Prostate gland (tissue), 2 donors: ENCODE measurements around the gene BRD1. TPM values are rescaled to one million over a fixed set of nuclear protein-coding genes. Genes with fewer than 3 reads are reported as not detected.
"Not testable (repeated sequence)": the region's sequence is repeated elsewhere in the genome, so short reads cannot be mapped to it uniquely, and the experiment has no call there.

Experiments used
- DNase-seq: peaks from one replicate; pipeline ENCODE4 v3.0.0-alpha.2; 2019; ENCODE audit warnings: low spot score
- H3K27ac ChIP-seq, 2 donors: fragments of 200-600 bp; sonication (generic); 2 replicates each; pipeline ENCODE4 v1.5.1; 2017 to 2019
- H3K27me3 ChIP-seq: fragments of 200-600 bp; sonication (generic); replicated peaks from 2 replicates; pipeline ENCODE4 v1.5.1; 2019; ENCODE audit not compliant: insufficient read depth
- H3K36me3 ChIP-seq, 2 donors: fragments of 200-600 bp; sonication (generic); 1 replicate in 1 of 2; 2 replicates in 1 of 2; pipeline versions ENCODE4 v1.5.1 to v1.8.1; 2017 to 2019
- H3K4me1 ChIP-seq: fragments of 200-600 bp; sonication (generic); replicated peaks from 2 replicates; pipeline ENCODE4 v1.5.1; 2019
- H3K4me3 ChIP-seq, 2 donors: fragments of 200-600 bp; sonication (generic); 2 replicates each; pipeline ENCODE4 v1.5.1; 2017 to 2019
- H3K9me3 ChIP-seq: fragments of 200-600 bp; sonication (generic); 2 replicates; pipeline ENCODE4 v1.5.1; 2017
- CTCF ChIP-seq, 4 experiments: fragments of 200-600 bp in 2 of 4; fragments of 450-650 bp in 2 of 4; sonication (generic) in 2 of 4; IDR thresholded peaks; 1 replicate in 3 of 4; 2 replicates in 1 of 4; pipeline ENCODE4 v1.5.1; 2016 to 2019; ENCODE audit warnings: antibody characterized with exemption in 4 of 4, mild to moderate bottlenecking in 2 of 4, moderate library complexity in 2 of 4
- POLR2A ChIP-seq: fragments of 450-650 bp; IDR thresholded peaks from one replicate; pipeline ENCODE4 v1.6.1; 2016; ENCODE audit warnings: antibody characterized with exemption, mild to moderate bottlenecking
- POLR2AphosphoS5 ChIP-seq: sonication (generic); formaldehyde crosslinking; IDR thresholded peaks from one replicate; pipeline ENCODE4 v1.6.1; 2017; ENCODE audit warnings: antibody characterized with exemption
- WGBS: methylation state at CpG from one replicate; pipeline ENCODE4 v1.1.5; 2018; 5-methylcytosine and 5-hydroxymethylcytosine counted together
- intact Hi-C: fragments of 100-400 bp; cut with DNase I; formaldehyde crosslinking; loops from one replicate; pipeline ENCODE4 v1.14.2; 2022
- total RNA-seq, 2 donors: library from RNA; depleted of rRNA; stranded (reverse); fragments of >200 nt; gene quantifications; one replicate each; pipeline ENCODE4 v1.1.0, GENCODE V29; 2016

The BRD1 gene
- total RNA-seq, 2 donors from 2014 or later, result 40.3 to 74.2 TPM

- Histone ChIP-seq H3K36me3 (no peaks in the 10 kb centered on the region), H3K4me1 (no peaks in the 10 kb centered on the region), H3K9me3 (no peaks in the 10 kb centered on the region), H3K4me3 (no peak overlapping the region), H3K27ac (no peak overlapping the region), H3K27me3 (no peaks in the 10 kb centered on the region)
- intact Hi-C loops, result no loop called here
- WGBS, result 75% methylated on average over 26 of the region's 29 CpGs
- TF ChIP-seq POLR2AphosphoS5 (no peak), POLR2A (no peak), CTCF (IDR thresholded peaks at IDR 0.05) (no peak)
- no peak for DNase-seq
Observed at GRCh38 chr22:49783036-49783746, 44.5 kb downstream of the BRD1 start.

GRCh38 chr22:49781886-49782285 lies 45.8 kb downstream of the BRD1 start:
- H3K27ac ChIP-seq, result not testable (repeated sequence)

GRCh38 chr22:49781289-49781782 lies 46.3 kb downstream of the BRD1 start:
- TF ChIP-seq POLR2A (no peak), POLR2AphosphoS5 (no peak), CTCF (IDR thresholded peaks at IDR 0.05) (no peak)
- peaks cover 4 to 8% of the 10 kb centered on the region in 2 donors for H3K36me3 ChIP-seq
- H3K4me3 ChIP-seq, result no peak overlapping the region
- DNase-seq, result no peak
- no peak overlapping the region for H3K27ac ChIP-seq
- no peaks in the 10 kb centered on the region for H3K27me3 ChIP-seq
- no peaks in the 10 kb centered on the region for H3K9me3 ChIP-seq
- H3K4me1 ChIP-seq, result no peaks in the 10 kb centered on the region
- WGBS, result 74% methylated on average over 14 of the region's 16 CpGs
- intact Hi-C loops, result no loop called here

More at GRCh38 chr22:49781886-49782285, 45.8 kb downstream of the BRD1 start:
- intact Hi-C loops, H3K4me1 ChIP-seq, H3K9me3 ChIP-seq, H3K27me3 ChIP-seq, DNase-seq, H3K36me3 ChIP-seq, H3K4me3 ChIP-seq: not testable (repeated sequence)
- WGBS, result 84% methylated on average over 13 of the region's 21 CpGs

- DNase-seq, result no peak
- Histone ChIP-seq H3K4me3 (no peak overlapping the region), H3K9me3 (no peaks in the 10 kb centered on the region), H3K27me3 (no peaks in the 10 kb centered on the region), H3K36me3 (peaks cover 4 to 8% of the 10 kb centered on the region in 2 donors), H3K4me1 (no peaks in the 10 kb centered on the region), H3K27ac (no peak overlapping the region)
- TF ChIP-seq POLR2A, result no peak
- TF ChIP-seq POLR2AphosphoS5, result no peak
- TF ChIP-seq CTCF (IDR thresholded peaks at IDR 0.05), result no peak
- WGBS, result 76% methylated on average over 19 of the region's 19 CpGs
- intact Hi-C loops, result no loop called here
Observed at GRCh38 chr22:49780698-49781288, 46.9 kb downstream of the BRD1 start.

GRCh38 chr22:49779853-49780697 lies 47.6 kb downstream of the BRD1 start:
- no peaks in the 10 kb centered on the region for H3K4me1 ChIP-seq
- DNase-seq, result no peak
- no peak overlapping the region for H3K27ac ChIP-seq
- H3K9me3 ChIP-seq, result no peaks in the 10 kb centered on the region
- H3K27me3 ChIP-seq, result no peaks in the 10 kb centered on the region
- intact Hi-C loops, result no loop called here
- no peak overlapping the region for H3K4me3 ChIP-seq
- TF ChIP-seq CTCF (IDR thresholded peaks at IDR 0.05), result no peak
- no peak for TF ChIP-seq POLR2AphosphoS5
- peaks cover 4 to 11% of the 10 kb centered on the region in 2 donors for H3K36me3 ChIP-seq
- 83% methylated on average over 31 of the region's 34 CpGs for WGBS
